ENCODE data around the gene TRIM17. TPM values are rescaled to one million over a fixed set of nuclear protein-coding genes. Genes with fewer than 3 reads are reported as not detected.

Gene TRIM17
- total and polyA plus RNA-seq, 9 of the 15 experiments (the other 6 are each of a cell fraction or from before 2014, with no cell fraction given): not detected

GRCh38 chr1:228367798-228368791, 48.6 kb downstream of the TRIM17 start (continued):
- TF ChIP-seq CCNT2 (IDR thresholded peaks at IDR 0.05; ENCODE audit: borderline replicate concordance, extremely low read depth, insufficient read length, low read depth, low read length): peak; percentile 86
- peak; percentile 83 to 87 for TF ChIP-seq MAZ (CRISPR knock-in tag; conservative IDR thresholded peaks at IDR 0.05 in 1 of 2, IDR thresholded peaks at IDR 0.05 in 1 of 2)
- no peak for TF ChIP-seq ZNF561 (CRISPR knock-in tag; conservative IDR thresholded peaks at IDR 0.05)
- no peak for TF ChIP-seq SNIP1 (IDR thresholded peaks at IDR 0.05; ENCODE audit: low read depth)
- TF ChIP-seq BRD9 (IDR thresholded peaks at IDR 0.05; ENCODE audit: low read depth, partially characterized antibody): peak; percentile 91
- peak; percentile 97 for TF ChIP-seq RNF2 (IDR thresholded peaks at IDR 0.05)
- no peak for TF ChIP-seq ZHX1 (conservative IDR thresholded peaks at IDR 0.05; ENCODE audit: low read length)
- no peak for TF ChIP-seq CHD2 (IDR thresholded peaks at IDR 0.05; ENCODE audit: low read depth, low read length)
- 0 out of 4 replicates have a peak, but pooled peaks of 1 of the 2 experiments have one; percentile 46 for TF ChIP-seq SIN3A (IDR thresholded peaks at IDR 0.05; ENCODE audit: borderline replicate concordance in 2 of 2, control insufficient read depth in 1 of 2, low read depth in 2 of 2, low read length in 2 of 2)
- TF ChIP-seq ZNF668 (CRISPR knock-in tag; IDR thresholded peaks at IDR 0.05): peak; percentile 39; the same call in 1 of the 2 replicates
- 0 out of 2 replicates have a peak, but pooled peaks have one; percentile 34 for TF ChIP-seq GTF2F1 (IDR thresholded peaks at IDR 0.05; ENCODE audit: low read depth, low read length)
- peak; percentile 81 for TF ChIP-seq MAX (CRISPR knock-in tag; IDR thresholded peaks at IDR 0.05)
- TF ChIP-seq ESRRA (IDR thresholded peaks at IDR 0.05; ENCODE audit: borderline replicate concordance, low read depth): 0 out of 2 replicates have a peak, but pooled peaks have one; percentile 29
- peak; percentile 61 for TF ChIP-seq CBFA2T2 (conservative IDR thresholded peaks at IDR 0.05)
- no peak for TF ChIP-seq MXD1 (CRISPR knock-in tag; IDR thresholded peaks at IDR 0.05; ENCODE audit: borderline replicate concordance, poor library complexity, severe bottlenecking)
- TF ChIP-seq ATF7 (IDR thresholded peaks at IDR 0.05): peak; percentile 60; the same call in 1 of the 2 replicates
- peak; percentile 98 for TF ChIP-seq SMAD4 (CRISPR knock-in tag; conservative IDR thresholded peaks at IDR 0.05)
- peak; percentile 13 to 23; a peak in 3 of 4 replicates for TF ChIP-seq RAD21 (CRISPR knock-in tag; conservative IDR thresholded peaks at IDR 0.05 in 1 of 2, IDR thresholded peaks at IDR 0.05 in 1 of 2)
- TF ChIP-seq TAL1 (IDR thresholded peaks at IDR 0.05): peak; percentile 42; the same call in 1 of the 2 replicates
- TF ChIP-seq ELF4 (CRISPR knock-in tag; IDR thresholded peaks at IDR 0.05): peak; percentile 68; the same call in 1 of the 2 replicates
- TF ChIP-seq DPF2 (IDR thresholded peaks at IDR 0.05): peak; percentile 87
- TF ChIP-seq RBM15 (IDR thresholded peaks at IDR 0.05; ENCODE audit: insufficient read depth, low read length): no peak
- TF ChIP-seq SUPT5H (IDR thresholded peaks at IDR 0.05): peak; percentile 70
- peak; percentile 80 for TF ChIP-seq EP300 (IDR thresholded peaks at IDR 0.05; ENCODE audit: low read length)

Data from K562 (cell line).